AG04450 (cell line): ENCODE measurements around the gene CORO6. TPM values are rescaled to one million over a fixed set of nuclear protein-coding genes. Genes with fewer than 3 reads are reported as not detected.

ENCODE experiments used
- CTCF ChIA-PET: fragments of 300-600, 350-600 bp; formaldehyde crosslinking; extraction: SDS; loops from one replicate; lab custom pipeline; 2022; ENCODE audit warnings: antibody characterized with exemption, inconsistent platforms; lab: Charles Lee
- POLR2A ChIA-PET: fragments of 350-600 bp; formaldehyde crosslinking; extraction: SDS; loops from one replicate; lab custom pipeline; 2021; ENCODE audit warnings: antibody characterized with exemption, inconsistent platforms; lab: Yijun Ruan, JAX
- DNase-seq: peaks from one replicate; pipeline ENCODE4 v3.0.0-alpha.2; 2011; ENCODE audit warnings: low read depth, low spot score
- H3K27ac ChIP-seq: one replicate; pipeline ENCODE4 v1.5.1; 2012; ENCODE audit warnings: low read depth, low read length, control low read depth
- H3K27me3 ChIP-seq: one replicate; pipeline ENCODE4 v1.6.0; 2012; ENCODE audit warnings: low read length; ENCODE audit not compliant: control insufficient read depth, insufficient read depth
- H3K4me3 ChIP-seq: 2 replicates; pipeline ENCODE4 v1.5.1; 2011; ENCODE audit warnings: mild to moderate bottlenecking, low read depth, low read length, control low read depth
- H3K9me3 ChIP-seq: 2 replicates; pipeline ENCODE4 v1.5.1; 2012; ENCODE audit warnings: low read length; ENCODE audit not compliant: control insufficient read depth, insufficient read depth
- polyA plus RNA-seq: library from polyadenylated mRNA; depleted of rRNA; stranded (reverse); fragments of >200 nt; gene quantifications from 2 replicates; pipeline ENCODE4 v1.2.3, GENCODE V29; 2011
- TF ChIP-seq, protein P1 (sequence below): IDR thresholded peaks from 2 replicates; pipeline ENCODE4 v1.5.1; 2011; ENCODE audit warnings: low read depth, low read length, control low read depth, inconsistent platforms

The CORO6 gene
- polyA plus RNA-seq, 1 experiment, result 9.3 TPM

- Histone ChIP-seq H3K27ac (no peak overlapping the region), H3K27me3 (no peaks in the 10 kb centered on the region), H3K9me3 (no peaks in the 10 kb centered on the region), H3K4me3 (no peak overlapping the region)
- CTCF ChIA-PET, result no interaction called here
- POLR2A ChIA-PET, result interaction anchor here (0.6 kb wide), 1 partner anchor 372 kb away, joined by 4 read pairs; no protein-coding TSS in a partner anchor
- TF ChIP-seq, protein P1, sequence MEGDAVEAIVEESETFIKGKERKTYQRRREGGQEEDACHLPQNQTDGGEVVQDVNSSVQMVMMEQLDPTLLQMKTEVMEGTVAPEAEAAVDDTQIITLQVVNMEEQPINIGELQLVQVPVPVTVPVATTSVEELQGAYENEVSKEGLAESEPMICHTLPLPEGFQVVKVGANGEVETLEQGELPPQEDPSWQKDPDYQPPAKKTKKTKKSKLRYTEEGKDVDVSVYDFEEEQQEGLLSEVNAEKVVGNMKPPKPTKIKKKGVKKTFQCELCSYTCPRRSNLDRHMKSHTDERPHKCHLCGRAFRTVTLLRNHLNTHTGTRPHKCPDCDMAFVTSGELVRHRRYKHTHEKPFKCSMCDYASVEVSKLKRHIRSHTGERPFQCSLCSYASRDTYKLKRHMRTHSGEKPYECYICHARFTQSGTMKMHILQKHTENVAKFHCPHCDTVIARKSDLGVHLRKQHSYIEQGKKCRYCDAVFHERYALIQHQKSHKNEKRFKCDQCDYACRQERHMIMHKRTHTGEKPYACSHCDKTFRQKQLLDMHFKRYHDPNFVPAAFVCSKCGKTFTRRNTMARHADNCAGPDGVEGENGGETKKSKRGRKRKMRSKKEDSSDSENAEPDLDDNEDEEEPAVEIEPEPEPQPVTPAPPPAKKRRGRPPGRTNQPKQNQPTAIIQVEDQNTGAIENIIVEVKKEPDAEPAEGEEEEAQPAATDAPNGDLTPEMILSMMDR, result no peak
- DNase-seq, result no peak
Observed at GRCh38 chr17:29664743-29665480, 42.2 kb upstream of the CORO6 start.

GRCh38 chr17:29663155-29663554 lies 40.4 kb upstream of the CORO6 start:
- Histone ChIP-seq H3K9me3 (no peaks in the 10 kb centered on the region), H3K27me3 (no peaks in the 10 kb centered on the region), H3K27ac (no peak overlapping the region), H3K4me3 (no peak overlapping the region)
- ChIA-PET CTCF (interaction anchor here (0.5 to 2.2 kb wide), 5 partner anchors 24 to 267 kb away, joined by 3 to 7 read pairs (median 4); partner anchors contain the start of gene SSH2), POLR2A (interaction anchor here (0.6 kb wide), 1 partner anchor 116 kb away, joined by 4 read pairs; no protein-coding TSS in a partner anchor)
- no peak for DNase-seq
- TF ChIP-seq, protein P1, result no peak

GRCh38 chr17:29661213-29661612 lies 38.5 kb upstream of the CORO6 start:
- CTCF ChIA-PET, result no interaction called here
- Histone ChIP-seq H3K4me3 (no peak overlapping the region), H3K27ac (no peak overlapping the region), H3K27me3 (no peaks in the 10 kb centered on the region), H3K9me3 (no peaks in the 10 kb centered on the region)
- POLR2A ChIA-PET, result no interaction called here
- TF ChIP-seq, protein P1, result no peak
- DNase-seq, result no peak

GRCh38 chr17:29659155-29659554 lies 36.4 kb upstream of the CORO6 start:
- TF ChIP-seq, protein P1, result no peak
- Histone ChIP-seq H3K9me3 (no peaks in the 10 kb centered on the region), H3K27ac (peak overlapping the region; percentile 11), H3K4me3 (no peak overlapping the region), H3K27me3 (no peaks in the 10 kb centered on the region)
- no peak for DNase-seq
- ChIA-PET POLR2A (no interaction called here), CTCF (no interaction called here)

DNA sequence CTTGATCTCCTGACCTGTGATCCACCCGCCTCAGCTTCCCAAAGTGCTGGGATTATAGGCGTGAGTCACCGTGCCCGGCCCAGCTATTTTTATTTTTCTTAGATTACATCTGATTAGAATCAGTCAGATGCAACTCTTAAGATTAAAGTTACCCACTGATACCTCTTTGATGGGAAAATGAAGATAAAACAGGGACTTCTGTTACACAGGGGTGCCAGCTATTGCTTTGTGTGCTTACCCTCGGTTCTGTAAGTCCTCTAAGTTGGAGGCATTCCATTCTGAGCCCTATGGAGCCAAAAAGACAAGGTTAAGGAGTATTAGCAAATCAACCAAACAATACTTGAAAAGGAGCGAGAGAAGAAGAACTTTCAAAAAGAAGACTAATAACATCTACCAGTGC lies 32.6 kb upstream of the CORO6 start:
- TF ChIP-seq, protein P1, result no peak
- ChIA-PET POLR2A (no interaction called here), CTCF (interaction anchor here (0.8 to 2.2 kb wide), 3 partner anchors 16 to 152 kb away, joined by 3 to 12 read pairs (median 10); no protein-coding TSS in a partner anchor)
- no peaks in the 10 kb centered on the region for H3K27me3 ChIP-seq
- H3K9me3 ChIP-seq, result no peaks in the 10 kb centered on the region
- no peak overlapping the region for H3K4me3 ChIP-seq
- DNase-seq, result no peak
- no peak overlapping the region for H3K27ac ChIP-seq
